Astrocyte of the spinal cord (primary cell): ENCODE results near the gene PDE9A.

Experiments used
- DNase-seq: peaks from one replicate; pipeline ENCODE4 v3.0.0; 2011; ENCODE audit warnings: low read depth, low spot score
- H3K4me3 ChIP-seq: 2 replicates; pipeline ENCODE4 v1.5.1; 2011; ENCODE audit warnings: low read depth, mild to moderate bottlenecking, low read length, moderate library complexity
- CTCF ChIP-seq: IDR thresholded peaks from 2 replicates; pipeline ENCODE4 v1.5.1; 2012; ENCODE audit warnings: low read depth, mild to moderate bottlenecking, low read length, inconsistent platforms
- in situ Hi-C: cut with HindIII; loops from 2 replicates; pipeline ENCODE4 v1.10.0; 2017; ENCODE audit warnings: low sequenced_read_pairs

Gene PDE9A

GRCh38 chr21:42621819-42622177, 31.6 kb upstream of the PDE9A start:
- in situ Hi-C loops, result no loop called here
- no peak for DNase-seq

GRCh38 chr21:42622284-42622683, 31.1 kb upstream of the PDE9A start:
- TF ChIP-seq CTCF, result no peak

More at GRCh38 chr21:42621819-42622177, 31.6 kb upstream of the PDE9A start:
- no peak for TF ChIP-seq CTCF
- no peak overlapping the region for H3K4me3 ChIP-seq

GRCh38 chr21:42623694-42624093, 29.7 kb upstream of the PDE9A start:
- in situ Hi-C loops, result no loop called here
- H3K4me3 ChIP-seq, result no peak overlapping the region
- TF ChIP-seq CTCF, result no peak
- DNase-seq, result no peak

More at GRCh38 chr21:42622284-42622683, 31.1 kb upstream of the PDE9A start:
- in situ Hi-C loops, result no loop called here
- DNase-seq, result no peak
- H3K4me3 ChIP-seq, result no peak overlapping the region

GRCh38 chr21:42624095-42624790, 29.2 kb upstream of the PDE9A start:
- no peak for TF ChIP-seq CTCF
- in situ Hi-C loops, result no loop called here
- no peak overlapping the region for H3K4me3 ChIP-seq
- no peak for DNase-seq

- no peak overlapping the region for H3K4me3 ChIP-seq
- in situ Hi-C loops, result no loop called here
- no peak for DNase-seq
- no peak for TF ChIP-seq CTCF
These were observed 28.5 kb upstream of the PDE9A start for GRCh38 chr21:42624936-42625335.

GRCh38 chr21:42626171-42626570, 27.2 kb upstream of the PDE9A start:
- H3K4me3 ChIP-seq, result no peak overlapping the region
- DNase-seq, result no peak
- TF ChIP-seq CTCF, result no peak
- in situ Hi-C loops, result no loop called here
